D721Med (cell line): ENCODE results near the gene VGLL1.

Source experiments
- DNase-seq: peaks from one replicate; pipeline ENCODE4 v3.0.0; 2011; ENCODE audit warnings: low spot score; ENCODE audit not compliant: insufficient read length
- FAIRE-seq: peaks from 2 replicates; lab custom pipeline; 2011; peaks lifted over from hg19 to GRCh38; lab: Jason Lieb, UNC
- TF ChIP-seq, protein P1 (sequence below): IDR thresholded peaks from 2 replicates; pipeline ENCODE4 v1.5.1; 2012; ENCODE audit warnings: mild to moderate bottlenecking, control low read depth; ENCODE audit not compliant: insufficient read depth; ENCODE audit errors: missing control alignments

VGLL1 gene

DNA sequence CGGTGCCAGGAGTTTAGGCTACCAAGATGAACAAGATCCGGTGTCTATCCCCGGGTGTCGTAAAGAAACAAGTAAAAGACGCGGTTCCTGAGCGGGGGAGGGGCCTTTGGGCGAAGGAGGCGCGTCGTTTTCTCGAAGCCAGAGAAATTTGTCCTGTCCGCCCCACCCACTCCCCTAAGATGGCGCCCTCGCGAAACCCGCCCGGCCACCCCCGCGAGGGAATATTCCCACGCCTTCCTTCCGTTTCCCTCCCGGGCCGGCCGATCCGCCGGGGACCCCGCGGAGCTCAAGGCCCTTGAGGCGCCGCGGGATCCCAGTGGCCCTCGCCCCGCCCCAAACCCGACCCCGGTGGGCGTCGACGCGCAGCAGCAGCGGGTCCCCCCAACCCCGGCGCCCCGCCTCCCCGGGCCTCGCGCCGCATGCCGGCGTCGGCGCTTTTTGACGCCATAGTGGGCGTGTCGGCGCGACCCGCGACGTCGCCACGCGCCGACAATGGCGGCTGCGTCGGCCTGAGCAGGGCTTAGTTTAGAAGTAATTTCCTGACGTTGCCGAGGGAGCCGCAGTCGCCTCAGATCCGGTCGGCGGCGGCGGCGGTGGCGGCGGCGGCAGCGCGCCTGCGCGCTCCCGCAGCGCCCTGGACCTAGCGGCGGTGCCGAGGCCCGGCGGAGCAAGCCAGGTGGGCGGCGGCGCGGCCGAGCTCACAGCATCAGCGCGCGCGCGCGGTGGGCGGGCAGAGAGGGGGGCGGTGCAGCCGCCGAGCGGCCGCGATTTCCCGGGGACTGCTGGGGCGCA lies 35.1 kb upstream of the VGLL1 start:
- TF ChIP-seq, protein P1, sequence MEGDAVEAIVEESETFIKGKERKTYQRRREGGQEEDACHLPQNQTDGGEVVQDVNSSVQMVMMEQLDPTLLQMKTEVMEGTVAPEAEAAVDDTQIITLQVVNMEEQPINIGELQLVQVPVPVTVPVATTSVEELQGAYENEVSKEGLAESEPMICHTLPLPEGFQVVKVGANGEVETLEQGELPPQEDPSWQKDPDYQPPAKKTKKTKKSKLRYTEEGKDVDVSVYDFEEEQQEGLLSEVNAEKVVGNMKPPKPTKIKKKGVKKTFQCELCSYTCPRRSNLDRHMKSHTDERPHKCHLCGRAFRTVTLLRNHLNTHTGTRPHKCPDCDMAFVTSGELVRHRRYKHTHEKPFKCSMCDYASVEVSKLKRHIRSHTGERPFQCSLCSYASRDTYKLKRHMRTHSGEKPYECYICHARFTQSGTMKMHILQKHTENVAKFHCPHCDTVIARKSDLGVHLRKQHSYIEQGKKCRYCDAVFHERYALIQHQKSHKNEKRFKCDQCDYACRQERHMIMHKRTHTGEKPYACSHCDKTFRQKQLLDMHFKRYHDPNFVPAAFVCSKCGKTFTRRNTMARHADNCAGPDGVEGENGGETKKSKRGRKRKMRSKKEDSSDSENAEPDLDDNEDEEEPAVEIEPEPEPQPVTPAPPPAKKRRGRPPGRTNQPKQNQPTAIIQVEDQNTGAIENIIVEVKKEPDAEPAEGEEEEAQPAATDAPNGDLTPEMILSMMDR = no peak
- FAIRE-seq (no peak), DNase-seq (no peak)

DNA sequence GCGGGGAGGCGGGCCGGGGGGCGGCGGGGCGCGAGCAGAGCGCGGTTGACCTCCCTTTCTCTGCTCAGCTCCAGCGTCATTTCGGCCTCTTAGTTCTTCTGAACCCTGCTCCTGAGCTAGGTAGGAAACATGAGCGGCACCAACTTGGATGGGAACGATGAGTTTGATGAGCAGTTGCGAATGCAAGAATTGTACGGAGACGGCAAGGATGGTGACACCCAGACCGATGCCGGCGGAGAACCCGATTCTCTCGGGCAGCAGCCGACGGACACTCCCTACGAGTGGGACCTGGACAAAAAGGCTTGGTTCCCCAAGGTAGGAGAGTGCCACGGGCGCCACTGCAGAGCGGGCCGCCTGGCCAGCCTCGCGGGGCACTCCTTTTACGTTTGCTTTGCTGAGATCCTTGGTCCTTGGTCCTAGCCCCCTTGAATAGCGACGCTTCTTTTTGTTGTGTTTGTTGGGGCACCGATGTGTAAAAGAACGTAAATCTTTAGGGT lies 34.4 kb upstream of the VGLL1 start, which contains the start of gene HTATSF1:
Gene HTATSF1 (plus strand): TSS at position 37 of the 497 bp plus-strand sequence. CDS start 93 bp downstream, at position 130.
- TF ChIP-seq, protein P1 = no peak

GRCh38 chrX:136519069-136519468 lies 12.9 kb upstream of the VGLL1 start:
- TF ChIP-seq, protein P1 = no peak
- DNase-seq (no peak), FAIRE-seq (no peak)

More for the DNA sequence above, 34.4 kb upstream of the VGLL1 start, which contains the start of gene HTATSF1:
- DNase-seq = no peak
- FAIRE-seq = no peak

DNA sequence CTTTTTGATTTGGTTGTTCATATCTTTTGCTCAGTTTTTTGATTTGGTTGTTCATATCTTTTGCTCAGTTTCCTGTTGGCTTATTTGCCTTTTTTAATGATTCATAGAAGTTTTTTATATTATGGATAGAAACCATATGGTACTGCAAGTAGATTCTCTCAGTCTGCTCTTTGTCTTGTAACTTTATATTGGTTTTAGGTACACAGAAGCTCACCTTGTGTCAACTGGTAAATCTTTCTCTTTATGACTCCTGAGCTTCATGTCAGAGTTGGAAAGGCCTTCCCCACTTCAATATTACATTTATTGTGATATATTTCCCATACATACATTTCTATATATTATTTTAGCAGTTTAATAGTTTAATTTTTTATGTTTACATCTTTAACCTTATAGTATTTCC lies 8.2 kb upstream of the VGLL1 start:
- TF ChIP-seq, protein P1 = no peak
- no peak for FAIRE-seq
- DNase-seq = no peak

DNA sequence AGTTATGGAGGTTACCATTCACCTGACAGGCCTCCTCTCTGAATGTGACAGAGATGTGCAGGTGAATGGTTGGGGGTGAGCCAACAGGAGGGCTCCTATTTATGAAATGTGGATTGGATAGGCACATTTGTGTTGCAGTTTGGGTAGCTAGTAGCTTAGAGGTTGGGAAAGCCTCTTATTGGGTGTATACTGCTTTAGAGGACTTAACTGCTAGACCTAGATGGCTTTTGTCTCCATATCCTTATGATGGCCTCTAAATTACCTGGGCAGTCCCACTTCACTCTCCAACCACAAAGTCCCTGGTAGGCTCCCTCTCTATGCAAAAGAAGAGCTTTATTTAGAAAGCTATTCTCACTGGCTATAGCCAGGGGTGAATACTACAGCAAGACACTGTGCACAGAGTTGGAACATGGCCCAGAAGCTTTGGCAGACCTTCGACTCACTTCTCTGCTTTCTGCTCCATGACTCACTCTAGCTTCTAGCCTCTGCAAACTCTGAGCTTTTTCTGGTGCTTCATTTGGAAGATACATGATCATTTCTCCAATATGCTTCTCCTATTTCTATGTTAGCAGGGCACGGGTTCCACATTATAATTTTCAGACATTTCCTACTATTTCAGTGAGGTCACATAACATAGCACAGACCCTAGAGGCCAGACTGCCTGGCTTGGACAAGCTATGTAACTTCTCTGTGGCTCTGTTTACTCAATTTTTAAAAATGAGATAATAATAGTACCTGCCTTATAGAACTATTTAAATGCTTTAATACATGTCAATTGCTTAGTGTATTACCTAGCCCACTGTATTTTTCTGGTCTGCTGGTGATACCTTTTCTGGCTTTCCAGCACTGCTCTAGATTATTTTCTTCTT lies 6.0 kb upstream of the VGLL1 start:
- FAIRE-seq (no peak), DNase-seq (no peak)
- TF ChIP-seq, protein P1 = no peak

DNA sequence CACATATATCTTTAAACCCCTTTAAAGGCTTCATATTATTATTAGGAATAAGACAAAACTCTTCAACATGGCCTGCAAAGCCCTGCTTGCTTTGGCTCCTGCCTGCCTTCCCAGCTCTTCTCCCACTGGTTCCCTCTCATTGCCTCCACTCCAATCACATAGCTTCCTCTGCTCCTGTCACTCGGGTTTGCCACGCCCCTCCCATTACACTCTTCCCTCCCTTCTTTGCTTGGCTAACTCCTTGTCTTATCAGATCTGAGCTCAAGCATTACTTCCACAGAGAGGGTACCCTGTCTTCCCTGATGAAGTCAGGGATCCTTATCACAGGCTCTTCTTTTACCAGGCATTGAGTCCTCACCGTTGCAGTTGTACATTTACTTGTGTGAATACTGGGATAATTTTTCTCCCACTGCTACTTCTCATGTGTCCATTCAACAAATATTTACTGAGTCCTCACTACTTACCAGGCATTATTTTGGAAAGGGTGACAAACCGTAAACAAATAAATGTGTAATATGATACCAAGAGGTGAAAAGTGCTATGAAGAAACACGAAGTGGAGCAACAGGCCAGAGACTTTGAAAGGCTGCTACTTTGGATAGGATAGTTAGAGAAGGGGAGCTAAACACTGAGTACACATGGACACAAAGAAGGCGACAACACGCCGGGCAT lies 3.2 kb upstream of the VGLL1 start:
- FAIRE-seq (no peak), DNase-seq (no peak)
- TF ChIP-seq, protein P1 = no peak
